SKM-1 treated with dmso at 0.1 percent for 144 hours (cell line): Measurements from ENCODE around the gene C19orf85.
"Not testable (repeated sequence)": the region's sequence is repeated elsewhere in the genome, so short reads cannot be mapped to it uniquely, and the experiment has no call there.

Experiments used
- DNase-seq: peaks from one replicate; lab custom pipeline; 2025; ENCODE audit not compliant: unreplicated experiment; lab: John Stamatoyannopoulos, UW

The C19orf85 gene

DNA sequence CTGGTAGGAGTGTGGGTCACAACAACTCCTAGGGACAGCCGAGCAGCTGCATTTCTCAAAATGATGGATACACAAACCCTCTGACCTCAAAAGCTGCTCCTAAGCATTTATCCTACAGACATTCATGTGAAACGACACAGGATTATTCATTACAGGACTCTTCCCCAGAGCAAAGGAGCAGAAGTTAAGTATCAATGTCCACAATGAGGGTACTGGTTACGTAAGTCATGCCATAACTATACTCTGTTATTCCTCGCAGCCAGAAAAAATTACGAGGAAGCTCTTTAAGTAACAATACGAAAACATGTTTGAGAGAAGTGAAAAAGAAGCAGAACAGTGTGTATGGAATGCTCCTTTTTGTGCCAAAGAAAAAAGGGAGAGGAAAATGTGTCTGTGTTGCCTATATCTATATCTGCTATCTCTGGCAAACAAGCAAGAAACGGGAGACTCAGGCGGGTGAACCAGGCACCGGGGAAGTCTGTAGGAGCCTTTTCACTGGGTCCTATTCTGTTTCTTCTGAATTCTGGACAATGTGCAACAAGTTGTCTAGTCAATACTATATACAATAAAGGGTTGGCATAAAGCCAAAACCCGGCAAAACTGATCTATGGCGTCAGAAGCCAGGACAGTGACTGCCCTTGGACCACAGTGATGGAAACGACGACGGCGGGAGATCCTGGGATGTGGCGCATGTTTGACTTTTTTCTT lies 4.4 kb downstream of the C19orf85 start:
- no peak for DNase-seq

DNA sequence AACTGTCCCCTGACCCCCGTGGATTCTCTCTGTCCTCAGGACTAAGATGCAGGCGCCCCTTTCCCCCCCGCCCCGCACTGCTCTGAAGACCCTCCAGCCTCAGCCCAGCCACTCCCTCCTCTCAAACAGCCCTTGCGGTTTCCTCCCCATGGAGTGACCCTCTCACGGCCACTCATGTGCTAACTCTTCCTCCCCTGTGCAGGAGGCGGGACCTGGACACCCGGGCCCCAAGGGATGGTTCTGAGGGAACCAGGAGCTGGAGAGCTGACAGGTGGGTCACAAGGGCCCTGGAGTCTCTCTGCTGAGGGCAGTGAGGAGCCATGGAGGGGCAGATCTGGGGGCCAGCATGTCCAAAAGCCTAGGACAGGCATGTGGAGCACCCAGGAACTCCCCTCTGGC lies 5.0 kb downstream of the C19orf85 start:
- DNase-seq = no peak

DNA sequence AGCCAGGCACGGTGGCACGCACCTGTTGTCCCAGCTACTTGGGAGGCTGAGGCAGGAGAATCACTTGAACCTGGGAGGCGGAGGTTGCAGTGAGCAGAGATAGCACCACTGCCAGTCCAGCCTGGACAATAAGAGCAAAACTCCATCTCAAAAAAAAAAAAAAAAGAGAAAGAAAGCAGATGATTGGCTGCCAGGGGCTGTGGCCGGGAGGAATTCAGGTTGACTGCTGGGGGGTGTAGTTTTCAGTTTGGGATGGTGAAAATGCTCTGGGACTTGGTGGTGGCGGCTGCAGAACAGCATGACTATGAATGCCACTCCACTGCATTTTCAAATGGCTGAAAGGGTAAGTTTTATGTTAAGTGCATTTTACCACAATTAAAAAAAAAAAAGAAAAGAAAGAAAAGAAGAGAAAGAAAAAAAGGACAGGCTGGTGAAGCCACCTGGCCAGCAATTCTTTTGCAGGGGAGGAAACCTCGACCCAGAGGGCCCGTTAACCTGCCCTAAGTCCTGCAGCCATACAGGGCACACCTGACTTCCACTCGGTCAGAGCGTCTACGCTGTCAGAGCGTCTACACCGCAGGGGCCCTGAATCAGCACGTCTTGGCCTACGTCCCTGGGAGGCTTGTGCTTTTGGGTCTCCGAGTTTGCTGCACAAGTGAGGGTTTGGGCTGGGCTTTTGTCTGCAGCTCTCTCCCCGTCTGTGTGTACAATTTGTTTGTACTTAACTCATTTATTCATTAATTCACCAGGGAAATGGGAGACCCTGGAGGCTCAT lies 6.7 kb downstream of the C19orf85 start:
- DNase-seq = no peak

- no peak for DNase-seq
These were observed 8.2 kb downstream of the C19orf85 start for GRCh38 chr19:55456347-55456746.

- DNase-seq = no peak
These were observed 8.8 kb downstream of the C19orf85 start for GRCh38 chr19:55455576-55456235.

- DNase-seq = no peak
These were observed 9.7 kb downstream of the C19orf85 start for GRCh38 chr19:55454787-55455243.

GRCh38 chr19:55453511-55454260 lies 10.9 kb downstream of the C19orf85 start:
- DNase-seq = no peak

GRCh38 chr19:55452749-55453346 lies 11.7 kb downstream of the C19orf85 start:
- DNase-seq = no peak

DNA sequence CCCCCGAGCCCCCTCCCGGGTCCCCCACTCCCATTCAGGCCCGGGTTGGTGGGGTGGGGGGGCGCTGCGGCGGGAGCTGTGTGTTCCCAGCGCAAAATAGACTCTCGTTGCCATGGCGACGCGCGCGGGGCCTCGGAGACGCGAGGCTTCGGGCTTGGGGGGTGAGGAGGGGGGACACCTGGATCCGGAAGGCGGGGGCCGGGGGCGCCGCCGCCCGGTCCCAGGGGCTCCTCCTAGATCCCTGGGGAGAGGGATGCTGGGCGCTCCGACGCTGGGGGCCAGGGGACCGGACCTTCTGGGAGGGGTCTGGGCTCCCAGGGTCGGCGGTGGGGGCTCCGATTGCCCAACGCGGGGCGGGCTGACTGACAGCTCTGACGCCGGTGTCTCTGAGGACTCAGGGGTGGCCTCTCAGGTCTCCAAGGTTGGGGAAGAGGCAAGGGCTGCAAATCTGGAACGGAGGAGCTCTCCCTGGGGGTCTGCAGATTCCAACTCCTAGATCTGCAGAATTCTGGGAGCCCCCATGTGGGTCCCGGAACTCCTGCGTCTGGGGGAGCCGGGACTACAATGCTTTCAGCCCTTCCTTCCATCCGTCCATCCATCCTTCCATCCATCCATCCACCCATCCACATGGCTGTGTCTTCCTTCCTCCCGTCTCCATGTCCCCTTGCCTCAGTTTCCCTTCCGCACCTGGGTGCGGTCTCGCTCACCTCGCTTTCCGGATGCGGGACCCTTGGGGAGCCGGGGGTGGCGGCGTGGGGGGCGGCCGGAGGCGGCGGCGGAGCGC lies 12.4 kb downstream of the C19orf85 start:
- DNase-seq = no peak

DNA sequence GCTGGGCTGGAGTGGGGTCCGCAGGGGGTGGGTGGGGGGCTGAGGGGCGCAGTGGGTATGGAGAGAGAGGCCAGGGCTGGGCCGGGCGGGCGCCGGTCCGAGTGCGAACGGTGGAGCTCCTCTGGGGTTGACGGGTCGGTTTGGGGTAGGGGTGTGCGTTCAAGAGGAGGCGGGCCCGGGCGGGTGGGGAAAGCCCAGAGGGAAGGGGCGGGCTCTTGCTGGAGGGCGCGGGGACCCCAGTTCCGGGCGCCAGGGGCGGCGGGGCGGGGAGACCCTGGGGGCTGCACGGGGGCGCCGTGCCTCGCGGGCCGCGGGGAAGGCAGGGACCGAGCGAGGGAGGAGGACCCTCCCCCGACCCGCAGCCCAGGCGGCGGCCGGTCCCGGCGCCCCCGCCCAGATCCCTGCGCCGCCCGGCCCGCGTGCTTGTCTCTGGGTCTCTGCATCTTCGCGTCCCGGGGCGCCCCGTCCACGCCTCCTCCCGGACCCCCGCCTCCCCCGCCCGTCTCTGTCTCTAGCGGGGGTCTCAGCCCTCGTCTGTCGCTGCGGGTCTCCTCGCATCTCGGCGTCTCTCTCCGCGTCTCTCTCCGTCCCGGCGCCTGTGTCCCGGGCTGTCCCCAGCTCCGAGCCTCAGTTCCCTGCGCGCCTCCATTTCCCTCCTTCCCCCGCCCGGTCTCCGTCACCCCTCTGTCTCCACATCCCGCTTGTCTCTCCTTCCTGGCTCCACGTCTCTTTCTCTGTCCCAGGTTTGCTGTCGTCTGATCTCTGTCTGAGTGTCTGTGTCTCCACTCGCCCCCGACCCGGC lies 13.2 kb downstream of the C19orf85 start:
- DNase-seq = no peak

- DNase-seq = no peak
These were observed 15.1 kb downstream of the C19orf85 start for GRCh38 chr19:55449469-55449868.

DNA sequence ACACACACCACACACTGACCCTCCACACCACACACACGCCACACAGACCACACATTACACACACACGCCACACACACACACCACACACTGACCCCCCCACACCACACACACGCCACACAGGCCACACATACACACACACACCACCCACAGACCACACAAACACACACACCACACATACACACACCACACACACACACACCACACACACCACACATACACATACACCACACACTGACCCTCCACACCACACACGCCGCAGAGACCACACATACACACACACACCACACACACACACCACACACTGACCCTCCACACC lies 16.4 kb downstream of the C19orf85 start:
- not testable (repeated sequence) for DNase-seq

GRCh38 chr19:55447421-55448174 lies 17.0 kb downstream of the C19orf85 start:
- DNase-seq = no peak

DNA sequence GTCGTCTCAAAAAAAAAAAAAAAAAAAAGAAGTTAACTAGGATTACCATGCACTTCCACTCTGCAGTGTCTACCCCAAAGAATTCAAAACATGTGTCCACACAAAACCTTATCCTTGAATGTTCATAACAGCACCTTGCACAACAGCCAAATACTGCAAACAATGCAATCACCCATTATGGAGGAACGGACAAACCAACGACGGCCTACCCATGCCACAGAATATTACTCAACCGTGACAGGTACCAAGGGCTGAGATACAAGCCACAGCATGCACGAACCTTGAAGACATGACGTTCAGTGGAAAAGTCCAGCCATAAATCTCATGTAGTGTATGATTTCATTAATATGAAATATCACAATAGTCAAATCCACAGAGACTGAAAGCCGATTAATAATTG lies 18.5 kb downstream of the C19orf85 start:
- no peak for DNase-seq

DNA sequence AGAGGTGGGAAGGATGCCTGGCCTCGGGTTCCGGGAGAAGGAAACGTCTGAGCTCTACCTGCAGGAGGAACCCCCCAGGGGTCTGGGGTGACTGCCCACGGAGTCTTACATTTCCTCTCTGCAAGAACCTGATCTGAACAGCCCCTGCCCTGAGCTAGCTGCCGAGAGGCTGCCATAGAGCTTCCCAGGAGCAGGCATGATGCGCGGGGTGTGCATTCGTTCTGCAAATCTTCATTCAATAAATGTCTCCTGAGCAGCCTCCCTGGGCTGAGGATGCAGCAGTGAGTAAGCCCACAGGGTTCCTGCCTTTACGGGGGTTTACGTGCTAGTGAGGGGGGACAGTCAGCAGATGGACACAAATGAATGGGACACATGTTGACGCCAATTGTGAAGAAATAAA lies 19.9 kb downstream of the C19orf85 start:
- DNase-seq = no peak

GRCh38 chr19:55443824-55444480 lies 20.6 kb downstream of the C19orf85 start:
- DNase-seq = no peak

DNA sequence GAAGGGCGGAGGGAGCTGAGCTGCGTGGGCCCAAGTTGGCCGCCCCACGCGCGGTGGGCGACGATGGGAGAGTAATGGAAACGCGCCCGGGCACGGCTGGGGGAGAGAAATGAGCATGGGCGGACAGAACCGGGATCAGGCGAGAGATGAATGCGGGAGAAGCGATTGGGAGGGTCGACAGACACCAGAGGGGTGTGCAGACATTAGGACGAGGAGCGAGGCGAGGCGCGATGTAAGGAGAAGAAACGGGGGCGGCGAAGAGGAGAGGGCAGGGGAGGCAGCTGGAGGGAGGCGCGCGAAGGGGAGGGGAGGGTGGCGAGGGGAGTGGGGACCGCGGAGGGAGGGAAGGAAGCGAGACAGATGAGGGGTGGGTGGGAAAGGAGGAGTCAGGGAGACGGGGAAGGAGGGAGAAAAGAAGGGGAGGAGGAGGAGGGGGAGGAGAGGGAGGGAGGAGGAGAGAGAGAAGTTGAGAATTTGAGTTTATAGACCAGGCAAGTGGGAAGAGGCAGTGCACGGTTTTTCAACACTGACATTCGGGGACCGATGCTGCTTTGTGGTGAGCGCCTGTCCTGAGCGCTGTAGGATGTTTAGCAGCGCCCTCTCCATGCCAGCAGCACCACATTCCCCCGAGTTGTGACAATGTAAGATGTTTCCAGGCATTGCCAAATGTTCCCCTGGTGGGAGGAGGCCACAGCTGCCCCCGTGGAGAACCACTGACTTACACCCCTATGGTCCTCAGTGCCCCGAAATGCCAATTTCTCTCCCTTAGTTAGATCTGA lies 21.3 kb downstream of the C19orf85 start, which contains the start of gene SHISA7:
SHISA7 (minus strand) TSS at position 256 of the 779 bp plus-strand sequence. CDS start 437 bp downstream, outside the sequence.
- no peak for DNase-seq
